Activated CD4-positive, alpha-beta T cell treated with anti-CD3 and anti-CD28 coated beads, Interleukin-2, amount 50 U/mL, for 24 hours (primary cell): ENCODE data around the gene CRY1.
A peak's percentile ranks its signal among the peaks of the same experiment; 100 is the strongest.
"Not testable (repeated sequence)": the region's sequence is repeated elsewhere in the genome, so short reads cannot be mapped to it uniquely, and the experiment has no call there.

Experiments used
- DNase-seq, 2 donors: peaks; one replicate each; pipeline ENCODE4 v3.0.0-alpha.2; 2020; ENCODE audit warnings: low read depth in 1 of 2, low spot score in 1 of 2

The CRY1 gene

GRCh38 chr12:107108995-107109508 is 15.7 kb upstream of the CRY1 start:
- DNase-seq: no peak

DNA sequence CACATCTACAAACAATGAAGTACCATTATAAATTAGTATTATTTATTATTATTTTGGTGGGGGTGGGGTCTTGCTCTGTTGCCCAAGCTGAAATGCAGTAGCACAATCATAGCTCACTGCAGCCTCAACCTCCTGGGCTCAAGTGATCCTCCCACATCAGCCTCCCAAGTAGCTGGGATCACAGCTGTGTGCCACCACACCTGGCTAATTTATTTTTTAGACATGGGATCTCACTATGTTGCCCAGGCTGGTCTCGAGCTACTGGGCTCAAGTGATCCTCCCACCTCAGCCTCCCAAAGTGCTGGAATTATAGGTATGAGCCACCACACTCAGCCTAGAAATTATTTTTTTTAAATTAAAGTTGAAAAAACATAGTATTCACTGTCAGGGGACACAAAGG is 15.0 kb upstream of the CRY1 start:
- DNase-seq: not testable (repeated sequence)

DNA sequence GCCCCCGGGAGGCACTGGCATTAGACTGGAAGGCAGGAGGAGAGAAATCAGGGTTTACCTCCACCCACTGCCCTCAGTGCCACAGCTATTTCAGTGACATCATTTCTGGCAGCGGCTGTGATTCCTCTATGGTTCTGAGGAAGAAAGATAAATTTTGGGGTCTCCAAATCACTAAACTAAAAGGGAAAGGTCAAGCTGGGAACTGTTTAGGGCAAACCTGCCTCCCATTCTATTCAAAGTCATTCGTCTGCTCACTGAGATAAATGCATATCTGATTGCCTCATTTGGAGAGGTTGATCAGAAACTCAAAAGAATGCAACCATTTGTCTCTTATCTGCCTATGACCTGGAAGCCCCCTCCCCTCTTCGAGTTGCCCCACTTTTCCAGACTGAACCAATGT is 14.0 kb upstream of the CRY1 start:
- DNase-seq: no peak

DNA sequence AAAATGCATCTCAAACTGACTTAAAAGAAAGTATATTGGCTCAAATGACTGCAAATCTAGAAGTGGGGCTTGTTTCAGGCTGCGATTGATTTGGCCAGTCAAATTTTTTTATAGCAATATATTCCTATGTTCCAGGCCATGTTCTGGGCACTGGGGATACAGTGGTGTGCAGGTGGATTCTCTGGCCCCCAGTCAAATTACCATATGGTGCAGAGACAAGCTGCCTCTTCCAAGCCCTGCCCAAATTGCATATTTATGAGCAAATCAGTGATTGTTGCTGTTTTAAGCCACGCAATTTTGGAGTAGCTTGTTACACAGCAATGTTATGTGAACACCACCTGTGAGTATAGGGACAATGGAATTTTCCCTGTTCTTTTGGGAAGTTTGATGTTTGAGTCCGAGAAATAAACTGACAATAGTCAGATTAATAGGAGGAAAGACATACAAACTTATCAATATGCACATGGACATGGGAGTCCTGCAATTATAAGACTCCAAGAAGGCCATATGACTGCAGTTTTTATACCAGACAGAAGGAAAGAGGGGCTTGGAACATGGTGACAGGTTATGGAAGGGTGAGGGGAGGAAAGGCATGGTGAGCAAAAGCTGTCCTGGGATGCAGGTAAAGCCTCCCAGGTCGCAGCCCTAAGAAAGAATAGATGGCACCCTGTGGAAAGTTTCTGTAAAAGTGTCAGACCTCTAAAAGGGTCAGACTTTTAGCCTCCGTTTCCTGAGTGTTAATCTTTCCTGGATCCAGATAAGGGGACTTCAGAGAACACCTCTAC is 13.1 kb upstream of the CRY1 start:
- no peak for DNase-seq

GRCh38 chr12:107105410-107105703 is 12.0 kb upstream of the CRY1 start:
- DNase-seq: no peak

DNA sequence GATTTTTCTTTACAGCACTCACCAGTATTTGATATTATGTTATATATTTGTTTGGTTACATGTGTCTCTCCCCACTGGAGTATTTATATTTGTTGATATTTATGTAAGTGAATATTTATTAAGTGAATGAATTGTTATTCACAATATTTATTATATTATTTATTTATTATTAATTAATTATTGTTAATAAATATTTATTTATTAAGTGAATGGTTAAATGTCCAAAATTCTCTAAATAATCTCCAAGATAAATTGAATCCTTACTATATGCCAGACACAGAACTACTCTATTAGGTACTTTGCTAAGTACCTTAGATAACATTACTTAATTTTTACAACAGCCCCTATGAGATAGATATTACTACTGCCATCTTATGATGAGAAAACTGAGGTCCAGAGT is 10.2 kb upstream of the CRY1 start:
- no peak for DNase-seq

DNA sequence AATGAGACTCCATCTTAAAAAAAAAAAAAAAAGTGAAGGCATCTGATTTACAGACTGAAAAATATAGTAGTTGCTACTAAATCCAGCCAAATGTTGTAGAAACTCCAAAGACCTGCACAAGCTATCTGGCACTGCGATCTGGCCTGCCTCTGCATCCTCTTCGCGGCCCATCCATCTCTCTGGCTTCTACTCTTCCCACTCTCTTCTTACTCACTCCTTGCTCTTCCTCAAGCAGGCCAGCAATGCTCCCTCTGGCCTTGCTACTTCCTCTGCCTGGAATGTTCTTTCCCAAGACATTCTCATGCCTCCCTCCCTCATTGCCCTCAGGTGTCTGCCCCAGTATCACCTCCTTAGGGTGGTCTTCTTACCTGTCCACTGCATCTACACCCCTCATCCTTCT is 9.7 kb upstream of the CRY1 start:
- DNase-seq: no peak

GRCh38 chr12:107102294-107102693 is 8.9 kb upstream of the CRY1 start:
- DNase-seq: no peak

GRCh38 chr12:107101651-107102050 is 8.3 kb upstream of the CRY1 start:
- DNase-seq: no peak

GRCh38 chr12:107099917-107100316 is 6.6 kb upstream of the CRY1 start:
- DNase-seq: no peak

GRCh38 chr12:107096571-107096970 is 3.2 kb upstream of the CRY1 start:
- DNase-seq: no peak

GRCh38 chr12:107094183-107094448 is 767 bp upstream of the CRY1 start:
- DNase-seq: no peak

GRCh38 chr12:107092669-107093416 is 506 bp downstream of the CRY1 start:
- peak in 1 of 2 donors; percentile 65 for DNase-seq

DNA sequence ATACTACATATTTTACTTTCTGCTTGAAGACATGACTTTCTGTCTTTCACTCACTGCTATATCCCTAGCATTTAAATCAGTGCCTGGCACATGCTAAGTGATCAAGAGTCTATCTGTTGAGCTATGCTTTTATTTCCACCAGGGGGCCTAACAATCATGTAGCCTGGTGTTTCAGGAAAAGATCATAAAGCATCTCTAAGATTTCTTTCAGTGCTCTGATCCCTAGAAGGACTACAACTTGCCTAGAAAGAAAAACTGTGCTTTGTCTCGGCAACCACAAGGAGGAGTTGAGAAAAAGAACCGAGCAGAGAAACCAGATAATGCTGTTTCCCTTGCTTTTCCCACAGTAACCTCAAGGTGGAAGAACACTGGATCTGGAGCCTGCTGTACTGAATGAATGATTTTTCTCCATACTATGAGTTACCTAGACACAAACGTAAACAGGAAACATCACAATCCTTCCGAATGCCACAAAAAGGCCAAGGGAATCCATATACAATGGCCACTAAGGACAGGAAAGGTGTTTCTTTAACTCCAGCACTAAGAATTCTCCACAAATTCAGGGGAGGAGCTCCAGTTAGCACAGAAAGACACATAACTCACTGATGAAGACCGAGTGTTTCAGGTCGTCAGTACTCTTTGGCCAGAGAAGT is 1.2 kb downstream of the CRY1 start:
- DNase-seq: peak in 1 of 2 donors; percentile 16

GRCh38 chr12:107091381-107091780 is 2.0 kb downstream of the CRY1 start:
- DNase-seq: no peak

GRCh38 chr12:107090711-107091110 is 2.6 kb downstream of the CRY1 start:
- no peak for DNase-seq

DNA sequence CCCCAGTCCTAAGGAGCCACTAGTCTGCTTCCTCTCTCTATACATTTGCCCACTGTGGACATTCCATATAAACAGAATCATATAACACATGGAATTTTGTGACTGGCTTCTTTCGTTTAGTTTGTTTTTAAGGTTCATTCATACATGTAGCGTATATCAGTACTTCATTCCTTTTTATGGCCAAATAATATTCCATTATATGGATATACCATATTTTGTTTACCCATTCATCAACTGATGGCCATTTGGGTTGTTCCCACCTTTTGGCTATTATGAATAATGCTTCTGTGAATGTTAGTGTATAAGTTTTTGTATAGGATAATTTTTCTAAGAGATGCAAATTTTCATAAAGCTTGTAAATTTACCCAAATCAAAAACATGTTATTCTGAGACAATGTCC is 4.4 kb downstream of the CRY1 start:
- no peak for DNase-seq

GRCh38 chr12:107086314-107086713 is 7.0 kb downstream of the CRY1 start:
- DNase-seq: no peak

- no peak for DNase-seq
Measured at GRCh38 chr12:107081778-107082177, 11.6 kb downstream of the CRY1 start.

- DNase-seq: no peak
Measured at GRCh38 chr12:107080299-107080698, 13.1 kb downstream of the CRY1 start.

DNA sequence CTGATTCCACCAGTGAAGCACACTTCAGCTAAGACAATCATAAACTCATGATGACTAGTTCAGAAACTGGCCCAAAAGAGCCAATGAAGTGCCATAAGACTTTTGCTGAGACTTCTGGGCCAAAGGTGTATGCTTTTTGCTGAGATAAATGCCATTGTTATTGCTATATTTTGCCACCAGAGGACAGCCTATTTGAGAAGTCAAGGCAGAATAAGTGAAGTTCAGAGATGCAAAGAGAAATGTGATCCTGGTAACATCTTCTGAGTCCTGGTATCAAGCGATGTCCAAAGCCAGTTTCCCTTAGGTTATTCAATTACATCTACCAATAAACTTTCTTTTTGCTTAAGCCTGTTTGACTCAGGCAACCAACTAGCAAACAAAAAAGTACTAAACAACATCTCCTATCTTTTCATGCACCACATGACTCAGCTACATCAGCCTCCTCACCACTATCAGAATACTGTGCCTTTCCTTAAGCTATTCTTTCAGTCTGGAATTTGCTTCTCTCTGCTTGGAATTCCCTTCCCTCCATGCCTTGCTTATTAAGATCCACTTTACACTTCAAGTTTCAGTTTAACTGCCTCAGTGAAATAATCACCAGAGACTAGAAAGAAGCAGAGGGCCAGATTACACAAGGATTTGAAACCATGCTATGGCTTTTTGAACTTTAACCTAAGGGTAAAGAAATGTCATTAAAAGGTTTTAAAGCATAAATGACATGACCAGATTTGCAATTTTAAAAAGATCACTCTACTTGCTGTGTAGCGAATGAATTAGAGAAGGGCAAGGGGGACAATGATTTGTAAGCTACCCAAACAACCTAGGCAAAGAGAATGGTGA is 14.0 kb downstream of the CRY1 start:
- DNase-seq: no peak
